HL-60/S4 (cell line): ENCODE measurements around the gene IL25.
"Not testable (repeated sequence)": the region's sequence is repeated elsewhere in the genome, so short reads cannot be mapped to it uniquely, and the experiment has no call there.

Experiments
- in situ Hi-C: fragments of 300-500 bp; cut with MboI; formaldehyde crosslinking; loops from 2 replicates; pipeline ENCODE4 v1.14.3; 2022; ENCODE audit warnings: low sequenced_read_pairs

IL25 gene

GRCh38 chr14:23372509-23372908 is at the start of gene IL25:
Gene IL25, plus strand, starts transcription at chr14:23372809.
- in situ Hi-C loops = no loop called here

DNA sequence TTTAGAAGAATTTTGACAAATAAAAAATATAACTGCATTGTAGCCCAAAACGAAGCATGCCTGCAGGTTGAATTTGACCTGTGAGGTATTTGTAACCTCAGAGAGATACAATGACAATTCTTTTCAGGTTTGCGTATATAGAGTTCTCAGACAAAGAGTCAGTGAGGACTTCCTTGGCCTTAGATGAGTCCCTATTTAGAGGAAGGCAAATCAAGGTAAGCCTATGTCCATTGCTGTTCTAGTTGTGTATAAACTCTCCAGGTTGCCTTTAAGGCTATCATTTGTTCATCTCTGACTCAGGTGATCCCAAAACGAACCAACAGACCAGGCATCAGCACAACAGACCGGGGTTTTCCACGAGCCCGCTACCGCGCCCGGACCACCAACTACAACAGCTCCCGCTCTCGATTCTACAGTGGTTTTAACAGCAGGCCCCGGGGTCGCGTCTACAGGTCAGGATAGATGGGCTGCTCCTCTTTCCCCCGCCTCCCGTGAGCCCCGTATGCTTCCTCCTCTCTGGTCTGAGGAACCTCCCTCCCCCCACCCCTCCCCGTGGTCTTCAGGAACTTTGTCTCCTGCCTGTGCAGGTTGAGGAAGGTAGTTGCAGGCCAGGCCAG is 48.7 kb upstream of the IL25 start:
- in situ Hi-C loops = no loop called here

DNA sequence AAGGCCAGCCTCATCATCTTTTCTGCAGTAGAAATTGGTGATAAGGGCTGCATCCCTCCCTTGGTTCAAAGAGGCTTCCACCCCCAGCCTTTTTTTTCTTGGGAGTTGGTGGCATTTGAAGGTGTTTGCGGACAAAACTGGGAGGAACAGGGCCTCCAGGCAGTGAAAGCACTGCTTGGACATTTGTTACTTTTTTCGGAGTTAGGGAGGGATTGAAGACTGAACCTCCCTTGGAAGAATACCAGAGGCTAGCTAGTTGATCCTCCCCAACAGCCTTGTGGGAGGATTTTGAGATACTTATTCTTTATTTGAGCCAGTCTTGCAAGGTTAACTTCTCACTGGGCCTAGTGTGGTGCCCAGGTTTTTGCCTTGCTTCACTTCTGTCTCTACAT is 48.2 kb upstream of the IL25 start:
- in situ Hi-C loops = no loop called here

GRCh38 chr14:23324993-23325392 is 47.6 kb upstream of the IL25 start:
- in situ Hi-C loops = no loop called here

- in situ Hi-C loops = not testable (repeated sequence)
Observed at GRCh38 chr14:23325746-23326145, 46.9 kb upstream of the IL25 start.

DNA sequence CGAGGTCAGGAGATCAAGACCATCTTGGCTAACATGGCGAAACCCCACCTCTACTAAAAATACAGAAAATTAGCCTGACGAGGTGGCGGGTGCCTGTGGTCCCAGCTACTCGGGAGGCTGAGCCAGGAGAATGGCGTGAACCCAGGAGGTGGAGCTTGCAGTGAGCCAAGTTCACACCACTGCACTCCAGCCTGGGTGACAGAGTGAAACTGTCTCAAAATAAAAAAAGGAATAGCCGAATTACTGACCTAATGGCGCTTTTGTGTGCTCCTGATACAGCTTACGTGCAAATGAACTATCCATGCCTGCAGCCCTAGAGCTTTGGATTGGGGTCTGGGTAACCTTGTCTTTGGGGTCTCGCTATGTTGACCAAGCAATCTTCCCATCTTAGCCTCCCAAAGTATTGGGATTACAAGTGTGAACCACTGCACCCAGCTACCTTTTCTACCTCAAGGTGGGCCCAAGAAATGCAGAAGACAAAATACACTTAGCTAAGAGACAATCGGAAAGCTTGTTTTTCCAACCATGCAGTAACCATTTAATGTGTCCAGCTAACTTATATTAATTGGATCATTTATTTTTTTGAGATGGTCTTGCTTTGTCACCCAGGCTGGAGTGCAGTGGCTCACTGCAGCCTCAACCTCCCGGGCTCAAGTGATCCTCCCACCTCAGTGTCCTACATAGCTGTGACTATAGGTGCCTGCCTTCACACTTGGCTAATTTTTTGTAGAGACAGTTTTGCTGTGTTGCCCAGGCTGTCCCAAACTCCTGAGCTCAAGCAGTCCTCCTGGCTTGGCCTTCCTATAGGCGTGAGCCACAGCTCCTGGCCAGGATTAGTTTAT is 45.9 kb upstream of the IL25 start:
- in situ Hi-C loops = no loop called here

DNA sequence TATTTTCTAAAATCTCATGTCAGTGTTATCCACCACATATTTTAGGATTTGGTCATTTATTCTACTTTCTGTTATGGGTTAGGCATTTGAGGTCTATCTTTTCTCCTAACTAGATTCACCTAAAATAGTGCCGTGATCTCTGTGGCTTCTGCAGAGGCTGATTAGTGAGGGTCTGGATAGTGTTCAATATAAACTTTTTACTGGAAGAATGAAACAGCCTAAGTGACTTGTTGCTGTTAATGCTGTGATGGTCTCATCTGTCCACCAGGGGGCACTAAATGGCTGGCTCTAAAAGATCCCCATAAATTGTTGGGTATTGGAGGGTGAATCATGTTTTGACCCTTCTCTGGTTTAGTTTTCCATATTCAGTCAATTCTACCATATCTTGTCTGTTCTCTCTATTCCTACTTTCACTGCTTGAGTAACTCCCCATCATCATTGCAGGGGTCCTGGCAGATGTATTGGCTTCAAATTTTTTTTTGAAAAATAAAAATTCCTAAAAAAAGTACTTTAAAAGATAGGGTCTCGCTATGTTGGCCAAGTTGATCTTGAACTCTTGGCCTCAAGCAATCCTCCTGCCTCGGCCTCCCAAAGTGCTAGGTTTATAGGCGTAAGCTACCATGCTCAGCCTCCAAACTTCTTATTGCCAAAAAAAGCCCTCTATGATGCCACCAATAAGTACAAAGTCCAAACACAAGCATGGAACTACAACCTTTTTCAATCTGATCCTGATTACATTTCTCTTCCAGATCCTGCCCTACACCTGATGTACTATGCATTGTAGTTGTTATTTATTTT is 44.5 kb upstream of the IL25 start:
- in situ Hi-C loops = no loop called here

DNA sequence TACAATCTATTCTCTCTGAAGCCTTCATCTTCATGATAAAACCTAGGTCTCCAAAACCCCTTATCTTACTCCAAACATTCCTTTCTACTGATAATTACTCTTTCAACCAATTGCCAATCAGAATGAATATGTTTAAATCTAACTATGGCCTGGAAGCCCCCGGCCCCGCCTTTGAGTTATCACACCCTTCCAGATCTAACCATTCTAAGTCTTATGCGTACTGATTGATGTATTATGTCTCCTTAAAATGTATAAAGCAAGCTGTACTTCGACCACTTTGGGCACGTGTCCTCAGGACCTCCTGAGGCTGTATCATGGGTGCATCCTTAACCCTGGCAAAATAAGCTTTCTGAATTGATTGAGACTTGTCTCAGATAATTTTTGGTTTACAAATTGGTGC is 37.0 kb upstream of the IL25 start:
- in situ Hi-C loops = no loop called here

DNA sequence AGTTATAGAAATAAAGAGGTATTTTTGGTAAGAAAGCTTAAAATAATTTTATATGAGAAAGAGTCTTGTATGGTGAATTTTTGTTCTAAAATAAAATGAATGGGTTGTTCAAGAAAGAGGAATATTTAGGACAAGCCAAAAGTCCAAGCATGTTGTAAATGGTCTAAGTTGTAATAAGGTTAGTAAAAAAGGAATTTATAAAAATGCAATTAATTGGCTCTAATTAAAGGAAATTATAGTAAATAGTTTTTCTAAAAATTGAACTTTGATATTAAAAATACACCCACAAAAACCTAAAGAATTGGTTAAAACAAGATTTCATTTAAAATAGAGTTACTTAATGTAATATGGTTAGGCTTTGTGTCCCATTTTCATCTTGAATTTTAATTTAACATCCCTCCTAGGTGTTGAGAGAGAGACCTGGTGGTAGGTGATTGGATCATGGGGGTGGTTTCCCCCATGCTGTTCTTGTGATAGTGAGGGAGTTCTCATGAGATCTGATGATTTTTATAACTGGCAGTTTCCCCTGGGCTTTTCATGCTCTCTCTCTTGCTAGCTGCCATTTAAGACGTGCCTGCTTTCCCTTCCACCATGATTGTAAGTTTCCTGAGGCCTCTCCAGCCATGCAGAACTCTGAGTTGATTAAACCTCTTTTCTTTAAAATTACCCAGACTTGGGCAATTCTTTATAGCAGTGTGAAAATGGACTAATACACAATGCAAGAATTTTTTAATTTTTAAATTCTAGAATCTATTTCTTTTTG is 32.9 kb upstream of the IL25 start:
- in situ Hi-C loops = no loop called here

- in situ Hi-C loops = no loop called here
Observed at GRCh38 chr14:23344481-23344880, 28.1 kb upstream of the IL25 start.

- in situ Hi-C loops = no loop called here
Observed at GRCh38 chr14:23345987-23346692, 26.5 kb upstream of the IL25 start.

DNA sequence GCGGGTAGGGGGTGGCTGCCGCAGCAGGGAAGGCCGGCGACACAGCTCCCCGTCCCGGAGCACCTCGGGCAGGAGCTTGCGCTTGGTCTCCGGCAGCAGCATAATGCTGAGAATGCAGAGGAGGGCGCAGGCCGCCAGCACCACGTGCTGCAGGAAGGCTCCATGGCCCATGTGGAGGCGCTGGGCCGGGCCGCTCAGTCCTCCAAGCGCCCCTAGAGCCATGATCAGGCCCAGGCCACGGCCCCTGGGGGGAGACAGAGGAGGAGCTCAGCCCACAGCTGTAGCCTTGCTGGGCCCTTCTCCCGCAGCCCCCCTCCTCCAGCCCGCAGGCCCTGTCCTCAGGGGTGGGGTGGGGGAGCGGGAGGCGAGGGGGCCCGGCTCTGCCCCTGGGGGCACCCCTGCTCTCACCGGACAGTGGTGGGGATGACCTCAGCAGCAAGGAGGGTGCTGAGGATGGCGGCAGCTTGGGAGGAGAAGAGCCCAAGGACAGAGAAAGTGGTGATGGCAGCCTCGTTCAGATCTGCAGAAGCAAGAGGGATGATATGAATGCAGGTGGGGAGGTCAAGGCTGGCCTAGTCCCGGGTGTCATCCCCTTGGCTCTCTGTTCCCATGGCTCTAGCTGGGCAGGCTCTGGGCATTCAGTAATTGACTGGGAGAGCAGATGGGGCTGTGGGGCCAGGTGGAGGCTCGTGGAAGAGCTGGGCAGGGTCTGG is 25.8 kb upstream of the IL25 start:
- in situ Hi-C loops = no loop called here

DNA sequence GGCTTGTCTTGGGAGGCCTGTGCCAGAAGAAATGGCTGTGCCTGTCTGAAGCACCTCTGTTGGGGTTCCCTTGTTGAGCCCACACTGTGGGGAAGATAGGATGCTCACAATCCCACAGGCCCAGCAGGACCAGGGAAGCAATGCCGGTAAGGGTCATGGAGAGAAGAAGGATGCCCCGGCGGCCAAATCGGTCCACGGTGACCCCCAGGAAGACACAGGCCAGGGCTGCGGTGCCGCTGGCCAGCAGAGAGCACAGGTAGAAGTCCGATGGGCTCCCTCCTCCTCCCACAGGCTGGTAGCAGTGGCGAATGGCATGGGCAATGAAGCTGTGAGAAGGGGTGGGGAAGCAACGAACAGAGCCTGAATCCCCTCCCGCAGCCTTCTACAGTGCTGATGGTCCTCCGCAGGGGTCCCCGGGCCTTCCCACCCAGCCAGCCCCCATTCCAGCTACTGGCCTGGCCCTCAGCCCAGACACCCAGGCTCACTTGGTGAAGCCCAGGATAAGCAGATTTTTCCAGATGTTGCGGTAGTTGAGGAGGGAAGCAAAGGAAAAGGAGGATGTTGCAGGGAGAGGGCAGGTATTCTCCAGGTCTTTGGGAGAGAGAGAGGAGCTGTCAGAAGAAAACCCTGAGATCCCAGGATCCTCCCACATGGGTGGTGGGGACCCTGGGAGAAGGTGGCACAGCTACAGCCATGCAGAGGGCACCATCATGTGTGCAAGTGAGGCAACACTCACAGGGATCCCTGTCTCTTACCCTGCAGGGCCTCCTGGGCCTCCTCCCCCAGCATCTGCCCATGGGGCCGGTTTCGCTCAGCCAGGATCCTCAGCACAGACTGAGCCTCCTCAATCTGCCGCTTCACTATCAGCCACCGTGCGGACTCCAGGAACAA is 25.0 kb upstream of the IL25 start:
- in situ Hi-C loops = no loop called here

GRCh38 chr14:23348297-23348655 is 24.3 kb upstream of the IL25 start:
- in situ Hi-C loops = no loop called here

DNA sequence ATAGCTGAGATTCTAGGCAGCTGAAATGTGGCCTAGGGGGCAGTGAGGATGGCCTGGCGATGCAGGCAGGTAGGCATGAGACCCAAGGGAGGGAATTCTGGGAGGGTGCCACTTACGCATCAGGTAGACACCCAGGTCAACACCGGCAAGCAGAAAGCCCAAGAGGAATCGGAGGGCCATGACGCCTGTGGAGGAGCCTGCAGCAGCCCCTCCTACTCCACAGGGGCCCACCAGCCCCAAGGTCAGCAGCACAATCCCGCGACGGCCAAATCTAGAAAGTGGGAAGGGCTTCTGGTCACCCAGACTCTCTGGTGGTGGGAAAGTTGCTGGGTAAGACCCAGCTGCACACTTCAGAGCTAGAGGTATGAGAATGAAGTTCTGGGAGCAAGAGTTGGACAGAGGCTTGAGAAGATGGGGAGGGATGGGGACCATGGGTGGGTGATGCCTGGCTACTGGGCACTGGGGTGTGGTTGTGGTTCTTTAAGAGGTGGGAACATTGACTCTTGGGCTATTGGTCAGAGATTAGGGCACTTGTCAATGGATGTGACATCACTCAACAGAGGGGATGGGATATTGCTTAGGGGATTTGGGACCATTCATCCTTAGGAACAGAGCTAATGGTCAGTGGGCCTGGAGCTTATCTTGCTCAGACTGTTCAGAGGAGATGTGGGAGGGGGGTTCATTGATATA is 23.3 kb upstream of the IL25 start:
- in situ Hi-C loops = no loop called here

GRCh38 chr14:23351681-23352505 is 20.7 kb upstream of the IL25 start:
- in situ Hi-C loops = no loop called here
